ENCODE measurements around the gene ZNF850. TPM values are rescaled to one million over a fixed set of nuclear protein-coding genes. Genes with fewer than 3 reads are reported as not detected.

The ZNF850 gene
- total and polyA plus RNA-seq, 9 of the 15 experiments (the other 6 are each of a cell fraction or from before 2014, with no cell fraction given), result 1.2 to 13.0 (median 5.9) TPM

GRCh38 chr19:36772311-36773222 lies at the start of gene ZNF850 (continued):
- TF ChIP-seq FIP1L1 (IDR thresholded peaks at IDR 0.05; ENCODE audit: low read depth, low read length, poor library complexity, severe bottlenecking) (no peak), SMAD1 (IDR thresholded peaks at IDR 0.05; ENCODE audit: low read depth, low read length, partially characterized antibody) (no peak), IRF2 (CRISPR knock-in tag; IDR thresholded peaks at IDR 0.05) (no peak), ZNF384 (IDR thresholded peaks at IDR 0.05; ENCODE audit: low read depth, low read length) (no peak), TEAD4 (IDR thresholded peaks at IDR 0.05; ENCODE audit: low read length) (no peak), TEAD4 (CRISPR knock-in tag; IDR thresholded peaks at IDR 0.05; ENCODE audit: borderline replicate concordance) (no peak), XRCC5 (IDR thresholded peaks at IDR 0.05; ENCODE audit: low read depth, low read length) (no peak), SAP30 (IDR thresholded peaks at IDR 0.05; ENCODE audit: borderline replicate concordance, insufficient read depth, low read depth, low read length, poor library complexity, severe bottlenecking) (peak; percentile 65), ETV1 (tag; conservative IDR thresholded peaks at IDR 0.05; ENCODE audit: low read depth) (peak; percentile 50), IFI16 (CRISPR knock-in tag; IDR thresholded peaks at IDR 0.05) (no peak), ZNF121 (CRISPR knock-in tag; conservative IDR thresholded peaks at IDR 0.05) (no peak), ZFX (CRISPR knock-in tag; IDR thresholded peaks at IDR 0.05) (0 out of 2 replicates have a peak, but pooled peaks have one; percentile 9), FOXK1 (CRISPR knock-in tag; IDR thresholded peaks at IDR 0.05; ENCODE audit: borderline replicate concordance) (no peak), HINFP (tag; conservative IDR thresholded peaks at IDR 0.05; ENCODE audit: low read depth) (no peak), E2F1 (CRISPR knock-in tag; IDR thresholded peaks at IDR 0.05) (no peak; the same call in 1 of the 2 replicates), POLR2H (tag; IDR thresholded peaks at IDR 0.05; ENCODE audit: low read depth) (no peak; the same call in 1 of the 2 replicates), SMARCB1 (IDR thresholded peaks at IDR 0.05; ENCODE audit: insufficient read length, low read depth) (no peak), MBD2 (IDR thresholded peaks at IDR 0.05; ENCODE audit: borderline replicate concordance, low read depth) (0 out of 2 replicates have a peak, but pooled peaks have one; percentile 33), RHOXF2B (CRISPR knock-in tag; conservative IDR thresholded peaks at IDR 0.05) (no peak), HNRNPH1 (optimal IDR thresholded peaks at IDR 0.05; ENCODE audit: low read depth, low read length) (no peak)
- TF ChIP-seq, protein P1, sequence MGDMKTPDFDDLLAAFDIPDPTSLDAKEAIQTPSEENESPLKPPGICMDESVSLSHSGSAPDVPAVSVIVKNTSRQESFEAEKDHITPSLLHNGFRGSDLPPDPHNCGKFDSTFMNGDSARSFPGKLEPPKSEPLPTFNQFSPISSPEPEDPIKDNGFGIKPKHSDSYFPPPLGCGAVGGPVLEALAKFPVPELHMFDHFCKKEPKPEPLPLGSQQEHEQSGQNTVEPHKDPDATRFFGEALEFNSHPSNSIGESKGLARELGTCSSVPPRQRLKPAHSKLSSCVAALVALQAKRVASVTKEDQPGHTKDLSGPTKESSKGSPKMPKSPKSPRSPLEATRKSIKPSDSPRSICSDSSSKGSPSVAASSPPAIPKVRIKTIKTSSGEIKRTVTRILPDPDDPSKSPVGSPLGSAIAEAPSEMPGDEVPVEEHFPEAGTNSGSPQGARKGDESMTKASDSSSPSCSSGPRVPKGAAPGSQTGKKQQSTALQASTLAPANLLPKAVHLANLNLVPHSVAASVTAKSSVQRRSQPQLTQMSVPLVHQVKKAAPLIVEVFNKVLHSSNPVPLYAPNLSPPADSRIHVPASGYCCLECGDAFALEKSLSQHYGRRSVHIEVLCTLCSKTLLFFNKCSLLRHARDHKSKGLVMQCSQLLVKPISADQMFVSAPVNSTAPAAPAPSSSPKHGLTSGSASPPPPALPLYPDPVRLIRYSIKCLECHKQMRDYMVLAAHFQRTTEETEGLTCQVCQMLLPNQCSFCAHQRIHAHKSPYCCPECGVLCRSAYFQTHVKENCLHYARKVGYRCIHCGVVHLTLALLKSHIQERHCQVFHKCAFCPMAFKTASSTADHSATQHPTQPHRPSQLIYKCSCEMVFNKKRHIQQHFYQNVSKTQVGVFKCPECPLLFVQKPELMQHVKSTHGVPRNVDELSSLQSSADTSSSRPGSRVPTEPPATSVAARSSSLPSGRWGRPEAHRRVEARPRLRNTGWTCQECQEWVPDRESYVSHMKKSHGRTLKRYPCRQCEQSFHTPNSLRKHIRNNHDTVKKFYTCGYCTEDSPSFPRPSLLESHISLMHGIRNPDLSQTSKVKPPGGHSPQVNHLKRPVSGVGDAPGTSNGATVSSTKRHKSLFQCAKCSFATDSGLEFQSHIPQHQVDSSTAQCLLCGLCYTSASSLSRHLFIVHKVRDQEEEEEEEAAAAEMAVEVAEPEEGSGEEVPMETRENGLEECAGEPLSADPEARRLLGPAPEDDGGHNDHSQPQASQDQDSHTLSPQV (IDR thresholded peaks at IDR 0.05), result no peak

All from K562 (cell line).